Endothelial cell of umbilical vein (primary cell): Measurements from ENCODE around the gene LRRC8C. TPM values are rescaled to one million over a fixed set of nuclear protein-coding genes. Genes with fewer than 3 reads are reported as not detected.

Experiments used
- BruUV-seq: library from RNA; stranded (reverse); fragments of 400-500 nt; replicated peaks from 2 replicates; lab custom pipeline; 2021; lab: Mats Ljungman, UMichigan
- CTCF ChIA-PET: fragments of 300-600, 350-600 bp; sonication (Branson Sonifier 250); formaldehyde crosslinking; loops from one replicate; lab custom pipeline; 2021; ENCODE audit warnings: antibody characterized with exemption, inconsistent platforms; lab: Charles Lee
- POLR2A ChIA-PET: fragments of 300-600, 350-600 bp; sonication (Branson Sonifier 250); formaldehyde crosslinking; loops from one replicate; lab custom pipeline; 2021; ENCODE audit warnings: antibody characterized with exemption, inconsistent platforms; lab: Charles Lee
- DNase-seq: peaks from one replicate; pipeline ENCODE4 v3.0.0-alpha.2; 2011; ENCODE audit warnings: low read depth, low spot score
- FAIRE-seq: peaks from 2 replicates; lab custom pipeline; 2011; peaks lifted over from hg19 to GRCh38; lab: Jason Lieb, UNC
- H2AFZ ChIP-seq: 2 replicates; pipeline ENCODE4 v1.6.0; 2012; ENCODE audit warnings: low read depth, low read length, control low read depth, inconsistent platforms
- H3K27ac ChIP-seq: 2 replicates; pipeline ENCODE4 v1.5.1; 2011; ENCODE audit warnings: low read depth, mild to moderate bottlenecking, control low read depth, low read length, moderate library complexity; ENCODE audit not compliant: insufficient read depth
- H3K27me3 ChIP-seq, 2 experiments: 2 replicates each; pipeline versions ENCODE4 v1.6.0 to v1.6.1; 2011; ENCODE audit warnings: low read length in 2 of 2, mixed read lengths in 1 of 2; ENCODE audit not compliant: control insufficient read depth in 2 of 2, insufficient read depth in 2 of 2
- H3K36me3 ChIP-seq, 2 experiments: 2 replicates in 1 of 2; 3 replicates in 1 of 2; pipeline ENCODE4 v1.5.1; 2011; ENCODE audit warnings: low read length in 2 of 2, mild to moderate bottlenecking in 1 of 2, moderate library complexity in 1 of 2; ENCODE audit not compliant: control insufficient read depth in 2 of 2, insufficient read depth in 2 of 2; ENCODE audit errors: extremely low read depth in 1 of 2
- H3K4me1 ChIP-seq: 3 replicates; pipeline ENCODE4 v1.5.1; 2011; ENCODE audit warnings: mild to moderate bottlenecking, low read length; ENCODE audit not compliant: control insufficient read depth, insufficient read depth; ENCODE audit errors: extremely low read depth
- H3K4me2 ChIP-seq: 2 replicates; pipeline ENCODE4 v1.6.1; 2011; ENCODE audit warnings: low read length, control low read depth, mixed read lengths; ENCODE audit not compliant: insufficient read depth
- H3K4me3 ChIP-seq, 3 experiments: fragments of 200-600 bp in 1 of 3; sonication (generic), shearing (Covaris generic) in 1 of 3; replicated peaks in 1 of 3; 2 replicates each; pipeline ENCODE4 v1.5.1; 2011 to 2016; ENCODE audit warnings: control low read depth in 3 of 3, low read length in 3 of 3, mild to moderate bottlenecking in 2 of 3, inconsistent platforms in 1 of 3, low read depth in 1 of 3, moderate library complexity in 1 of 3; ENCODE audit not compliant: insufficient read depth in 1 of 3
- H3K79me2 ChIP-seq: 2 replicates; pipeline ENCODE4 v1.6.0; 2012; ENCODE audit warnings: low read length, inconsistent platforms; ENCODE audit not compliant: control insufficient read depth, insufficient read depth
- H3K9ac ChIP-seq: replicated peaks from 2 replicates; pipeline ENCODE3; 2011; ENCODE audit warnings: low read length, control low read depth; ENCODE audit not compliant: insufficient read depth; ENCODE audit errors: extremely low read depth
- H3K9me1 ChIP-seq: replicated peaks from 3 replicates; pipeline ENCODE4 v1.6.0; 2011; ENCODE audit warnings: mild to moderate bottlenecking, low read length; ENCODE audit not compliant: control insufficient read depth, insufficient read depth; ENCODE audit errors: extremely low read depth
- H3K9me3 ChIP-seq: replicated peaks from 2 replicates; pipeline ENCODE4 v1.5.1; 2012; ENCODE audit warnings: low read length, inconsistent platforms; ENCODE audit not compliant: control insufficient read depth, insufficient read depth
- H4K20me1 ChIP-seq: replicated peaks from 2 replicates; pipeline ENCODE3; 2011; ENCODE audit warnings: mild to moderate bottlenecking, low read length; ENCODE audit not compliant: control insufficient read depth, insufficient read depth; ENCODE audit errors: extremely low read depth
- CTCF ChIP-seq, 2 donors: IDR thresholded peaks; 1 replicate in 1 of 2; 2 replicates in 1 of 2; pipeline ENCODE4 v1.5.1; 2011; ENCODE audit warnings: low read length in 2 of 2, mild to moderate bottlenecking in 2 of 2, moderate library complexity in 2 of 2, control low read depth in 1 of 2, inconsistent platforms in 1 of 2, low read depth in 1 of 2; ENCODE audit not compliant: insufficient read depth in 1 of 2; ENCODE audit errors: extremely low read depth in 1 of 2
- FOS ChIP-seq: IDR thresholded peaks from 2 replicates; pipeline ENCODE4 v1.6.1; 2011; ENCODE audit warnings: mild to moderate bottlenecking, low read length, moderate library complexity, borderline replicate concordance; ENCODE audit not compliant: insufficient read depth
- MYC ChIP-seq: IDR thresholded peaks from one replicate; pipeline ENCODE4 v1.6.1; 2011; ENCODE audit warnings: mild to moderate bottlenecking, low read depth, low read length
- dilution Hi-C: fragments of 300-500 bp; cut with MboI; formaldehyde crosslinking; loops from one replicate; pipeline ENCODE4 v1.15.0; 2019; ENCODE audit warnings: low sequenced_read_pairs; ENCODE audit not compliant: extremely low pct_ligation_motif_present
- intact Hi-C: fragments of 100-400 bp; cut with micrococcal nuclease; formaldehyde crosslinking; loops from one replicate; pipeline ENCODE4 v1.10.0; 2022
- polyA plus RNA-seq, 4 experiments: library from polyadenylated mRNA; depleted of rRNA in 3 of 4; stranded (reverse) in 3 of 4; unstranded in 1 of 4; fragments of >200 nt; gene quantifications; 2 replicates each; pipeline versions ENCODE4 v1.2.1 to v1.2.3, GENCODE V29; 2011 to 2012; ENCODE audit warnings: missing spikeins in 1 of 4
- total RNA-seq: library from RNA; stranded (reverse); gene quantifications from 2 replicates; pipeline ENCODE4 v1.2.3, GENCODE V29; 2021

The LRRC8C gene
- total and polyA plus RNA-seq, 2 donors (not counting 3 experiments of a cell fraction or from before 2014, with no cell fraction given): 33.6 to 51.5 TPM

- Histone ChIP-seq H3K9me1 (no peaks in the 10 kb centered on the region), H3K9ac (no peak overlapping the region), H2AFZ (no peak overlapping the region), H3K4me2 (no peak overlapping the region), H3K27ac (no peak overlapping the region), H3K4me1 (peaks cover 14% of the 10 kb centered on the region), H3K27me3 (no peaks in the 10 kb centered on the region), H3K36me3 (no peaks in the 10 kb centered on the region), H3K9me3 (no peaks in the 10 kb centered on the region), H3K4me3 (no peak overlapping the region), H4K20me1 (no peaks in the 10 kb centered on the region), H3K79me2 (no peaks in the 10 kb centered on the region)
- no peak for FAIRE-seq
- no TSS peak for BruUV-seq
- DNase-seq: no peak
- POLR2A ChIA-PET: no interaction called here
- intact Hi-C loops: loop anchor here (5.0 to 10.0 kb wide), 2 partner anchors 310 to 377 kb away; no protein-coding TSS in a partner anchor
- dilution Hi-C loops: no loop called here
- CTCF ChIA-PET: interaction anchor here (0.6 to 2.5 kb wide), 6 partner anchors 8 to 155 kb away, joined by 3 to 11 read pairs (median 8); no protein-coding TSS in a partner anchor
- TF ChIP-seq CTCF (IDR thresholded peaks at IDR 0.05; ENCODE audit: extremely low read depth in 1 of 2, insufficient read depth in 1 of 2, low read depth in 1 of 2, low read length in 2 of 2): no peak
These were observed 25.2 kb upstream of the LRRC8C start for GRCh38 chr1:89607586-89608318.

- Histone ChIP-seq H3K4me1 (peaks cover 14% of the 10 kb centered on the region), H3K27me3 (no peaks in the 10 kb centered on the region), H3K4me3 (no peak overlapping the region), H3K9ac (no peak overlapping the region), H3K9me1 (no peaks in the 10 kb centered on the region), H3K27ac (no peak overlapping the region), H3K36me3 (no peaks in the 10 kb centered on the region), H2AFZ (no peak overlapping the region), H4K20me1 (no peaks in the 10 kb centered on the region), H3K4me2 (no peak overlapping the region), H3K9me3 (no peaks in the 10 kb centered on the region), H3K79me2 (no peaks in the 10 kb centered on the region)
- dilution Hi-C loops: no loop called here
- ChIA-PET CTCF (interaction anchor here (0.6 to 2.5 kb wide), 8 partner anchors 9 to 155 kb away, joined by 3 to 11 read pairs (median 6); no protein-coding TSS in a partner anchor), POLR2A (no interaction called here)
- no peak for DNase-seq
- TF ChIP-seq MYC (no peak), FOS (peak; percentile 7)
- intact Hi-C loops: loop anchor here (5.0 to 10.0 kb wide), 2 partner anchors 311 to 376 kb away; no protein-coding TSS in a partner anchor
- no TSS peak for BruUV-seq
- peak; percentile 18 for FAIRE-seq
These were observed 24.5 kb upstream of the LRRC8C start for GRCh38 chr1:89608319-89608983.
